Upper lobe of left lung (tissue), 4 donors: ENCODE data around the gene ADCY5.

Experiments used
- EP300 ChIP-seq, 4 donors: sonication (generic); formaldehyde crosslinking; IDR thresholded peaks; one replicate each; pipeline ENCODE4 v1.5.1; 2017; ENCODE audit warnings: antibody characterized with exemption in 4 of 4, control low read depth in 2 of 4
- POLR2A ChIP-seq, 4 donors: fragments of 450-650 bp; IDR thresholded peaks; one replicate each; pipeline ENCODE4 v1.5.1; 2016 to 2017; ENCODE audit warnings: antibody characterized with exemption in 4 of 4, mild to moderate bottlenecking in 2 of 4
- POLR2AphosphoS5 ChIP-seq, 2 donors: sonication (generic); formaldehyde crosslinking; IDR thresholded peaks; one replicate each; pipeline ENCODE4 v1.5.1; 2017; ENCODE audit warnings: antibody characterized with exemption in 2 of 2
- TF ChIP-seq, protein P1 (sequence below), 6 experiments: fragments of 450-650 bp in 4 of 6; fragments of 200-600 bp in 2 of 6; sonication (generic) in 2 of 6; IDR thresholded peaks; one replicate each; pipeline ENCODE4 v1.5.1; 2016 to 2019; ENCODE audit warnings: antibody characterized with exemption in 6 of 6

DNA sequence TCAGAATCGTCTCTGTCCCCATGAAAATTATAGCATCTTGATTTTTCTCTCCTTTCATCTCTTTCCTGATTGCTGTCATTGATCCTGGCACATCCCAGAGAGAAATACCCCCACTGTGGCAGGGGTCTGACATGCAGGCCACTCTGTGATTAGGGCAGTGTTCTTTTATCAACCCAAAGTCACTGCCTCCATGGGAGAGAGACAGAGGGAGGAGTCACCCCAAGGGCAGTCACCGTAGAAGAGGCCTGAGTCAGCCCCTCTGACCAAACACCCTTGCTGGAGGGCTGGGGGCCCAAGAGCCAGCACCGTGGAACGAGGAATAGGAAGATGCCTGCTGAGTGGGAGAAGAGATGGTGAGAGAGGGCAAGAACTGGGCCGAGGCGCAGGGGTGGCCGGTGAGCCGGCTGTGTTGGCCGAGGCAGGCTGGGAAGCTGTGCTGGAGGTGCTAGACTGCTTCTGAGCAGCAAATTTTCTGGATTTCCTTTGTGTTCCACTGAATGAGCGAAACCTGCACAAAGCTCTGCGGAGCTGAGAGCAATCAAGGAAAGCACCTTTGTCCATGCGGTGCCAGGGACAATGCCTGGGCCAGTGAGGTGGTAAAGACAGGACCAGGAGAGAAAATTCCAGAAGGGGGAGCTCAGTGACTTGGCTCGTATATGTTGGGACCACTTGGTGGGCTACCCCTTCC is 103.8 kb downstream of the ADCY5 start:
- TF ChIP-seq, protein P1, sequence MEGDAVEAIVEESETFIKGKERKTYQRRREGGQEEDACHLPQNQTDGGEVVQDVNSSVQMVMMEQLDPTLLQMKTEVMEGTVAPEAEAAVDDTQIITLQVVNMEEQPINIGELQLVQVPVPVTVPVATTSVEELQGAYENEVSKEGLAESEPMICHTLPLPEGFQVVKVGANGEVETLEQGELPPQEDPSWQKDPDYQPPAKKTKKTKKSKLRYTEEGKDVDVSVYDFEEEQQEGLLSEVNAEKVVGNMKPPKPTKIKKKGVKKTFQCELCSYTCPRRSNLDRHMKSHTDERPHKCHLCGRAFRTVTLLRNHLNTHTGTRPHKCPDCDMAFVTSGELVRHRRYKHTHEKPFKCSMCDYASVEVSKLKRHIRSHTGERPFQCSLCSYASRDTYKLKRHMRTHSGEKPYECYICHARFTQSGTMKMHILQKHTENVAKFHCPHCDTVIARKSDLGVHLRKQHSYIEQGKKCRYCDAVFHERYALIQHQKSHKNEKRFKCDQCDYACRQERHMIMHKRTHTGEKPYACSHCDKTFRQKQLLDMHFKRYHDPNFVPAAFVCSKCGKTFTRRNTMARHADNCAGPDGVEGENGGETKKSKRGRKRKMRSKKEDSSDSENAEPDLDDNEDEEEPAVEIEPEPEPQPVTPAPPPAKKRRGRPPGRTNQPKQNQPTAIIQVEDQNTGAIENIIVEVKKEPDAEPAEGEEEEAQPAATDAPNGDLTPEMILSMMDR (IDR thresholded peaks at IDR 0.05) = no peak
- TF ChIP-seq POLR2A (IDR thresholded peaks at IDR 0.05) (no peak), EP300 (IDR thresholded peaks at IDR 0.05) (no peak), POLR2AphosphoS5 (IDR thresholded peaks at IDR 0.05) (no peak)
